Choroid plexus epithelial cell (primary cell): Measurements from ENCODE around the gene XIRP2.
A peak's percentile ranks its signal among the peaks of the same experiment; 100 is the strongest.

Experiments
- DNase-seq: peaks from one replicate; pipeline ENCODE4 v3.0.0-alpha.2; 2010; ENCODE audit warnings: low read depth
- H3K4me3 ChIP-seq: 2 replicates; pipeline ENCODE4 v1.5.1; 2011; ENCODE audit warnings: low read depth, mild to moderate bottlenecking, control low read depth, low read length, moderate library complexity
- CTCF ChIP-seq: conservative IDR thresholded peaks from 2 replicates; pipeline ENCODE4 v1.5.1; 2011; ENCODE audit warnings: low read depth, mild to moderate bottlenecking, control low read depth, inconsistent platforms, low read length, moderate library complexity

Gene XIRP2

GRCh38 chr2:167128130-167128529, 239.8 kb downstream of the XIRP2 start:
- TF ChIP-seq CTCF, result no peak
- no peak for DNase-seq
- H3K4me3 ChIP-seq, result no peak overlapping the region

GRCh38 chr2:167132066-167132465, 243.8 kb downstream of the XIRP2 start:
- DNase-seq, result no peak
- H3K4me3 ChIP-seq, result no peak overlapping the region
- no peak for TF ChIP-seq CTCF

GRCh38 chr2:167132906-167133555, 244.8 kb downstream of the XIRP2 start:
- no peak for TF ChIP-seq CTCF
- no peak for DNase-seq
- H3K4me3 ChIP-seq, result no peak overlapping the region

- no peak overlapping the region for H3K4me3 ChIP-seq
- TF ChIP-seq CTCF, result no peak
- DNase-seq, result no peak
Observed at GRCh38 chr2:167133614-167134013, 245.3 kb downstream of the XIRP2 start.

- no peak for TF ChIP-seq CTCF
- no peak overlapping the region for H3K4me3 ChIP-seq
- peak; percentile 86 for DNase-seq
Observed at GRCh38 chr2:167134381-167135072, 246.2 kb downstream of the XIRP2 start.

- H3K4me3 ChIP-seq, result no peak overlapping the region
- peak; percentile 47 for DNase-seq
- TF ChIP-seq CTCF, result no peak
Observed at GRCh38 chr2:167135706-167136105, 247.4 kb downstream of the XIRP2 start.

- TF ChIP-seq CTCF, result no peak
- H3K4me3 ChIP-seq, result no peak overlapping the region
- no peak for DNase-seq
Observed at GRCh38 chr2:167136879-167137596, 248.8 kb downstream of the XIRP2 start.
